K562 (cell line): ENCODE data around the gene INTS4.
"Not testable (repeated sequence)": the region's sequence is repeated elsewhere in the genome, so short reads cannot be mapped to it uniquely, and the experiment has no call there.

Experiments used
- DPF2 ChIP-seq: fragments of 450-650 bp; IDR thresholded peaks from 2 replicates; pipeline ENCODE4 v1.6.1; 2016
- FOXK1 ChIP-seq: sonication (generic); formaldehyde crosslinking; IDR thresholded peaks from 2 replicates; pipeline ENCODE4 v1.8.0; 2022; ENCODE audit warnings: missing genetic modification reagents, mild to moderate bottlenecking, borderline replicate concordance
- NR2F6 ChIP-seq: fragments of 450-650 bp; formaldehyde crosslinking; IDR thresholded peaks from 2 replicates; pipeline ENCODE4 v1.4.0; 2020; ENCODE audit warnings: mild to moderate bottlenecking
- NR3C1 ChIP-seq: sonication (generic); formaldehyde crosslinking; IDR thresholded peaks from 2 replicates; pipeline ENCODE4 v1.8.1; 2022; ENCODE audit warnings: missing genetic modification reagents
- SNIP1 ChIP-seq: fragments of 450-650 bp; IDR thresholded peaks from 2 replicates; pipeline ENCODE4 v1.7.1; 2017; ENCODE audit warnings: low read depth, mild to moderate bottlenecking
- ZNF133 ChIP-seq: fragments of 250-450 bp; sonication (Bioruptor Pico); IDR thresholded peaks from 2 replicates; pipeline ENCODE4 v1.4.0; 2020; ENCODE audit warnings: mild to moderate bottlenecking

- TF ChIP-seq ZNF133 (CRISPR knock-in tag); NR2F6 (CRISPR knock-in tag); NR3C1 (CRISPR knock-in tag); FOXK1 (CRISPR knock-in tag); SNIP1; DPF2: not testable (repeated sequence)
These were observed 60.9 kb downstream of the INTS4 start for GRCh38 chr11:77933596-77933995.
